Adrenal gland (tissue), 5 donors: ENCODE results near the gene MOSPD2.

ENCODE experiments used
- POLR2A ChIP-seq, 2 donors: fragments of 450-650 bp; IDR thresholded peaks; one replicate each; pipeline ENCODE4 v1.6.1; 2017; ENCODE audit warnings: antibody characterized with exemption in 2 of 2, mild to moderate bottlenecking in 2 of 2, moderate library complexity in 1 of 2
- TF ChIP-seq, protein P1 (sequence below), 6 experiments: fragments of 450-650 bp in 4 of 6; fragments of 200-600 bp in 2 of 6; sonication (generic) in 1 of 6; IDR thresholded peaks; 1 replicate in 5 of 6; 2 replicates in 1 of 6; pipeline versions ENCODE4 v1.5.1 to v1.8.0; 2016 to 2021; ENCODE audit warnings: antibody characterized with exemption in 6 of 6, mild to moderate bottlenecking in 2 of 6, moderate library complexity in 1 of 6
- donor health status: DM: no; HTN: no; CAD: no.

DNA sequence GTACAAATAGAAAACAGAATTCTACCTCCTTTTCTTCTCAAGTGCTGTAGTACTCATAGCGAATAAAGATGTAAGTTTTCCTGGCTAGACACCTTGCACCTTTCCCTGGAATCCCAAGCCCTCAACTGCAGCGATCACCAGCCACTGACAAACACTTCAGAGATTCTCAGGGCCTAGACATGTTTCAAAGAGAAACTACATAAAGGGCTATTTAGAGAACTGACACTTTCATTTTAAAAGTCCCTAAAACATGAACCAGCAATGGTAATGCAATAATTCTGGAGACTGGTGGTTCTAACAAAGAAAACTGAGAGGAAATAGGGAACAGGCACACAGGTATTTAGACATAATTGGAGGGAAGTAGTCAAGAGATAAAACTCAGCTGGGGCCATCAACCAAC is 36.1 kb upstream of the MOSPD2 start:
- TF ChIP-seq, protein P1, sequence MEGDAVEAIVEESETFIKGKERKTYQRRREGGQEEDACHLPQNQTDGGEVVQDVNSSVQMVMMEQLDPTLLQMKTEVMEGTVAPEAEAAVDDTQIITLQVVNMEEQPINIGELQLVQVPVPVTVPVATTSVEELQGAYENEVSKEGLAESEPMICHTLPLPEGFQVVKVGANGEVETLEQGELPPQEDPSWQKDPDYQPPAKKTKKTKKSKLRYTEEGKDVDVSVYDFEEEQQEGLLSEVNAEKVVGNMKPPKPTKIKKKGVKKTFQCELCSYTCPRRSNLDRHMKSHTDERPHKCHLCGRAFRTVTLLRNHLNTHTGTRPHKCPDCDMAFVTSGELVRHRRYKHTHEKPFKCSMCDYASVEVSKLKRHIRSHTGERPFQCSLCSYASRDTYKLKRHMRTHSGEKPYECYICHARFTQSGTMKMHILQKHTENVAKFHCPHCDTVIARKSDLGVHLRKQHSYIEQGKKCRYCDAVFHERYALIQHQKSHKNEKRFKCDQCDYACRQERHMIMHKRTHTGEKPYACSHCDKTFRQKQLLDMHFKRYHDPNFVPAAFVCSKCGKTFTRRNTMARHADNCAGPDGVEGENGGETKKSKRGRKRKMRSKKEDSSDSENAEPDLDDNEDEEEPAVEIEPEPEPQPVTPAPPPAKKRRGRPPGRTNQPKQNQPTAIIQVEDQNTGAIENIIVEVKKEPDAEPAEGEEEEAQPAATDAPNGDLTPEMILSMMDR (IDR thresholded peaks at IDR 0.05) = no peak
- no peak for TF ChIP-seq POLR2A (IDR thresholded peaks at IDR 0.05)
